K562 (cell line): ENCODE data around the gene TMC4. TPM values are rescaled to one million over a fixed set of nuclear protein-coding genes. Genes with fewer than 3 reads are reported as not detected.

ENCODE experiments used
- ATF6 ChIP-seq: sonication (generic); formaldehyde crosslinking; IDR thresholded peaks from 2 replicates; pipeline ENCODE4 v1.4.0; 2020; ENCODE audit warnings: mild to moderate bottlenecking, missing genetic modification reagents
- CAMTA2 ChIP-seq: fragments of 250-450 bp; sonication (Bioruptor Pico); conservative IDR thresholded peaks from 2 replicates; pipeline ENCODE4 v1.5.1; 2022
- CBFA2T2 ChIP-seq: fragments of 450-650 bp; conservative IDR thresholded peaks from 2 replicates; pipeline ENCODE4 v1.6.1; 2017; ENCODE audit warnings: mild to moderate bottlenecking
- CREB1 ChIP-seq, 2 experiments: sonication (generic) in 1 of 2; formaldehyde crosslinking in 1 of 2; IDR thresholded peaks; 2 replicates each; pipeline versions ENCODE4 v1.6.1 to v1.8.0; 2012 to 2022; ENCODE audit warnings: inconsistent platforms in 1 of 2, mild to moderate bottlenecking in 1 of 2, missing genetic modification reagents in 1 of 2, moderate library complexity in 1 of 2
- ERF ChIP-seq: fragments of 450-650 bp; formaldehyde crosslinking; IDR thresholded peaks from 2 replicates; pipeline ENCODE4 v1.4.0; 2020; ENCODE audit warnings: mild to moderate bottlenecking, mixed read lengths
- HDAC1 ChIP-seq, 2 experiments: fragments of 450-650 bp; IDR thresholded peaks; 2 replicates each; pipeline ENCODE4 v1.6.1; 2016 to 2017; ENCODE audit warnings: inconsistent platforms in 1 of 2, mild to moderate bottlenecking in 1 of 2, moderate library complexity in 1 of 2
- ILK ChIP-seq: fragments of 450-650 bp; IDR thresholded peaks from 2 replicates; pipeline ENCODE4 v1.6.1; 2016; ENCODE audit warnings: missing genetic modification characterization, low read depth, mild to moderate bottlenecking, missing compliant biosample characterization, moderate library complexity, borderline replicate concordance
- KLF10 ChIP-seq: fragments of 250-450 bp; sonication (Bioruptor Pico); IDR thresholded peaks from 2 replicates; pipeline ENCODE4 v1.6.1; 2021; ENCODE audit warnings: matching md5 sums
- PHF8 ChIP-seq: fragments of 200-600 bp; sonication (generic); IDR thresholded peaks from 2 replicates; pipeline ENCODE4 v1.6.1; 2012; ENCODE audit warnings: mixed run types, mild to moderate bottlenecking, inconsistent platforms, low read length, moderate library complexity, borderline replicate concordance
- RBM25 ChIP-seq: fragments of 200-400 bp; formaldehyde crosslinking; IDR thresholded peaks from 2 replicates; pipeline ENCODE4 v1.6.1; 2018; ENCODE audit warnings: low read length, low read depth, moderate library complexity; ENCODE audit not compliant: severe bottlenecking
- REST ChIP-seq, 2 experiments: fragments of 450-650 bp; formaldehyde crosslinking in 1 of 2; IDR thresholded peaks; 2 replicates each; pipeline versions ENCODE4 v1.4.0 to v1.6.1; 2014 to 2020; ENCODE audit warnings: mild to moderate bottlenecking in 2 of 2, borderline replicate concordance in 1 of 2, low read depth in 1 of 2
- THRB ChIP-seq: fragments of 450-650 bp; formaldehyde crosslinking; conservative IDR thresholded peaks from 2 replicates; pipeline ENCODE4 v1.4.0; 2022; ENCODE audit warnings: mild to moderate bottlenecking, missing genetic modification characterization
- USF1 ChIP-seq: sonication (generic); formaldehyde crosslinking; IDR thresholded peaks from 2 replicates; pipeline ENCODE4 v1.9.0; 2022; ENCODE audit warnings: mild to moderate bottlenecking, missing genetic modification reagents
- ZFP36 ChIP-seq: fragments of 150-350 bp; IDR thresholded peaks from 2 replicates; pipeline ENCODE4 v1.6.1; 2018; ENCODE audit warnings: low read length, low read depth; ENCODE audit not compliant: partially characterized antibody
- ZNF57 ChIP-seq: fragments of 450-650 bp; formaldehyde crosslinking; IDR thresholded peaks from 2 replicates; pipeline ENCODE4 v1.4.0; 2020; ENCODE audit warnings: mild to moderate bottlenecking, moderate library complexity
- polyA plus RNA-seq, 8 experiments: library from polyadenylated mRNA; depleted of rRNA in 4 of 8; stranded (reverse) in 5 of 8; unstranded in 3 of 8; fragments of >200 nt; fragmentation: Nextera tagmentation in 2 of 8; fragmentation: Illumina TruSeq in 1 of 8; extraction: Ambion mirVana in 2 of 8; extraction: Trizol in 1 of 8; gene quantifications; 2 replicates each; pipeline versions ENCODE4 v1.2.1 to v1.2.3, GENCODE V29; 2011 to 2014; ENCODE audit warnings: inconsistent platforms in 1 of 8, missing spikeins in 1 of 8
- total RNA-seq, 7 experiments: library from RNA; depleted of rRNA in 6 of 7; stranded (reverse); fragments of >200 nt in 6 of 7; fragmentation: Illumina TruSeq in 2 of 7; extraction: Trizol in 2 of 7; gene quantifications; 2 replicates each; pipeline versions ENCODE4 v1.2.1 to v1.2.3, GENCODE V29; 2011 to 2021; ENCODE audit warnings: low replicate concordance in 1 of 7

Gene TMC4
- total and polyA plus RNA-seq, 9 of the 15 experiments (the other 6 are each of a cell fraction or from before 2014, with no cell fraction given), result 0.12 to 0.79 (median 0.36) TPM; not detected in 2

GRCh38 chr19:54189145-54189734 lies 16.3 kb upstream of the TMC4 start, which contains the start of gene MBOAT7 (continued):
- peak; percentile 24; the same call in 1 of the 2 replicates for TF ChIP-seq REST (IDR thresholded peaks at IDR 0.05; ENCODE audit: borderline replicate concordance)
- TF ChIP-seq REST (CRISPR knock-in tag; IDR thresholded peaks at IDR 0.05; ENCODE audit: low read depth), result peak; percentile 47; the same call in 1 of the 2 replicates
- no peak for TF ChIP-seq THRB (CRISPR knock-in tag)
- TF ChIP-seq ZNF57, result no peak
- no peak for TF ChIP-seq KLF10 (CRISPR knock-in tag)
- peak; percentile 25; the same call in 1 of the 2 replicates for TF ChIP-seq CREB1 (IDR thresholded peaks at IDR 0.05)
- no peak for TF ChIP-seq CREB1 (CRISPR knock-in tag; IDR thresholded peaks at IDR 0.05)
- no peak for TF ChIP-seq ILK
- TF ChIP-seq PHF8, result peak; percentile 76; the same call in 1 of the 2 replicates
- TF ChIP-seq CAMTA2, result no peak
- TF ChIP-seq RBM25, result no peak
- TF ChIP-seq HDAC1 (IDR thresholded peaks at IDR 0.05), result peak in 1 of 2 experiments; percentile 32; a peak in 1 of 4 replicates
- no peak; the same call in 1 of the 2 replicates for TF ChIP-seq ATF6 (CRISPR knock-in tag)
- no peak for TF ChIP-seq USF1 (CRISPR knock-in tag)
- TF ChIP-seq ERF (CRISPR knock-in tag), result 0 out of 2 replicates have a peak, but pooled peaks have one; percentile 49
- peak; percentile 25 for TF ChIP-seq ZFP36
- TF ChIP-seq CBFA2T2, result no peak
